GM12891 (cell line): ENCODE data around the gene MYBPC1.

ENCODE experiments used
- POLR2A ChIP-seq: IDR thresholded peaks from 2 replicates; pipeline ENCODE4 v1.6.1; 2011; ENCODE audit warnings: low read depth, low read length, control low read depth
- POLR2AphosphoS5 ChIP-seq: IDR thresholded peaks from 2 replicates; pipeline ENCODE4 v1.6.1; 2011; ENCODE audit warnings: low read depth, low read length, control low read depth
- TAF1 ChIP-seq: IDR thresholded peaks from 2 replicates; pipeline ENCODE4 v1.6.1; 2011; ENCODE audit warnings: low read depth, low read length, control low read depth

DNA sequence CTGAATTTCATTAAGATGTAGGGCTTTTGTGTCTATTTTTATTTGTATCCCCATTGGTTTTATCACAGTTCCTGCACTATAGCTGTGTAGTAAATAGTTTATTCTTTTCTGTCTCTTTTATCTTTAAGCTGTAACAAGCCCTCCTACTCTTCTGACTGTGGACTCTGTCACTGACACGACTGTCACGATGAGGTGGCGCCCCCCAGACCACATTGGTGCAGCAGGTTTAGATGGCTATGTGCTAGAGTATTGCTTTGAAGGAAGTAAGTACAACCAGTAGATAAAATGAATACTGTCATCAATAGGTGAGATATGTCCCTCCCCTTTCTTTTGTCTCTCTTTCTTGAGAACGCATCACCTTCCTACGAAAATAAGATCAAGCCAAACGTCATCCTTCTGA lies 68.5 kb downstream of the MYBPC1 start:
- TF ChIP-seq POLR2A (no peak), TAF1 (no peak), POLR2AphosphoS5 (no peak)
